ENCODE results near the gene PLA2G4F.

PLA2G4F gene

GRCh38 chr15:42157981-42158765 lies 1.7 kb upstream of the PLA2G4F start:
- Histone ChIP-seq H3K36me3 (ENCODE audit: control insufficient read depth, insufficient read depth, low read length) (no peaks in the 10 kb centered on the region), H3K4me3 (ENCODE audit: low read depth, low read length) (no peak overlapping the region), H3K9me3 (ENCODE audit: control insufficient read depth, low read length) (no peaks in the 10 kb centered on the region)

DNA sequence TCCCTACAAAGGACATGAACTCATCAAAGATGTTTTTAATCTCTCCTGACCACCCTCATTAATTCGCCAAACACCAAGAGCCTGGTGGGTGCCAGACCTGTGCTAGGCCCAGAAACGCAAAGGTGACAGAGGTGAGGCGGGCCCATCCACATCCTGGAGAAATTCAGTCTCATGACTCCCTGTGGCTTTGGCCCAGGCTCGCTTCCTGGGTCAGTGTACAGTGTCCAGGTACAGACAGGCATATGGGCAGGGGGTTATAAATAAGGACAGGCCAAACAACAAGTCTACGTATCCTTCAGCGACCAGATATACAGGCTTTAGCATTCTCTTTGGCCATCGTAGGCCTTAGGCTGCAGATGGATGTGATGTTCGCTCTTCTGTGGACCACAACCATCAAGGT lies 945 bp upstream of the PLA2G4F start:
- no peak overlapping the region for H3K4me3 ChIP-seq (ENCODE audit: low read depth, low read length)
- no peak overlapping the region for H3K27ac ChIP-seq
- H3K79me2 ChIP-seq = no peaks in the 10 kb centered on the region
- H3K4me2 ChIP-seq (ENCODE audit: low read length) = no peak overlapping the region
- no peak overlapping the region for H2AFZ ChIP-seq
- H3K27me3 ChIP-seq (ENCODE audit: control insufficient read depth, insufficient read depth, low read length) = no peaks in the 10 kb centered on the region
- H3K9ac ChIP-seq = no peak overlapping the region
- no peaks in the 10 kb centered on the region for H3K9me3 ChIP-seq (ENCODE audit: control insufficient read depth, low read length)
- H3K36me3 ChIP-seq (ENCODE audit: control insufficient read depth, insufficient read depth, low read length) = no peaks in the 10 kb centered on the region
- peaks cover 17% of the 10 kb centered on the region for H3K4me1 ChIP-seq
- no peak for TF ChIP-seq CTCF (IDR thresholded peaks at IDR 0.05)

More at GRCh38 chr15:42157981-42158765, 1.7 kb upstream of the PLA2G4F start:
- H3K4me1 ChIP-seq = peaks cover 17% of the 10 kb centered on the region
- no peaks in the 10 kb centered on the region for H3K27me3 ChIP-seq (ENCODE audit: control insufficient read depth, insufficient read depth, low read length)
- H3K9ac ChIP-seq = no peak overlapping the region
- no peak overlapping the region for H3K4me2 ChIP-seq (ENCODE audit: low read length)
- no peaks in the 10 kb centered on the region for H3K79me2 ChIP-seq
- no peak for TF ChIP-seq CTCF (IDR thresholded peaks at IDR 0.05)
- H2AFZ ChIP-seq = no peak overlapping the region
- no peak overlapping the region for H3K27ac ChIP-seq

GRCh38 chr15:42155546-42156242 lies 742 bp downstream of the PLA2G4F start:
- peak overlapping the region; percentile 54 for H3K27ac ChIP-seq
- H2AFZ ChIP-seq = peak overlapping the region; percentile 34
- TF ChIP-seq CTCF (IDR thresholded peaks at IDR 0.05) = no peak
- peaks cover 17% of the 10 kb centered on the region for H3K4me1 ChIP-seq
- peak overlapping the region; percentile 63 for H3K4me2 ChIP-seq (ENCODE audit: low read length)
- no peaks in the 10 kb centered on the region for H3K36me3 ChIP-seq (ENCODE audit: control insufficient read depth, insufficient read depth, low read length)
- H3K79me2 ChIP-seq = no peaks in the 10 kb centered on the region
- H3K27me3 ChIP-seq (ENCODE audit: control insufficient read depth, insufficient read depth, low read length) = no peaks in the 10 kb centered on the region
- no peak overlapping the region for H3K9ac ChIP-seq
- H3K4me3 ChIP-seq (ENCODE audit: low read depth, low read length) = peak overlapping the region; percentile 52
- no peaks in the 10 kb centered on the region for H3K9me3 ChIP-seq (ENCODE audit: control insufficient read depth, low read length)

- no peaks in the 10 kb centered on the region for H3K27me3 ChIP-seq (ENCODE audit: control insufficient read depth, insufficient read depth, low read length)
- no peaks in the 10 kb centered on the region for H3K9me3 ChIP-seq (ENCODE audit: control insufficient read depth, low read length)
- H3K4me1 ChIP-seq = peaks cover 17% of the 10 kb centered on the region
- H2AFZ ChIP-seq = no peak overlapping the region
- H3K27ac ChIP-seq = no peak overlapping the region
- H3K4me2 ChIP-seq (ENCODE audit: low read length) = no peak overlapping the region
- H3K36me3 ChIP-seq (ENCODE audit: control insufficient read depth, insufficient read depth, low read length) = no peaks in the 10 kb centered on the region
- H3K79me2 ChIP-seq = no peaks in the 10 kb centered on the region
- no peak overlapping the region for H3K9ac ChIP-seq
- no peak overlapping the region for H3K4me3 ChIP-seq (ENCODE audit: low read depth, low read length)
- TF ChIP-seq CTCF (IDR thresholded peaks at IDR 0.05) = no peak
Observed at GRCh38 chr15:42154956-42155355, 1.5 kb downstream of the PLA2G4F start.
